Sigmoid colon (tissue), 3 donors: ENCODE data around the gene OGT.

ENCODE experiments used
- CTCF ChIP-seq, 4 experiments: fragments of 450-650 bp in 3 of 4; fragments of 200-600 bp in 1 of 4; IDR thresholded peaks; one replicate each; pipeline ENCODE4 v1.5.1; 2016 to 2019; ENCODE audit warnings: antibody characterized with exemption in 4 of 4, mild to moderate bottlenecking in 3 of 4, moderate library complexity in 2 of 4
- POLR2A ChIP-seq, 2 donors: fragments of 450-650 bp; IDR thresholded peaks; one replicate each; pipeline ENCODE4 v1.6.1; 2016; ENCODE audit warnings: antibody characterized with exemption in 2 of 2, mild to moderate bottlenecking in 2 of 2, moderate library complexity in 2 of 2

GRCh38 chrX:71565474-71566041 lies 32.7 kb downstream of the OGT start:
- TF ChIP-seq POLR2A (IDR thresholded peaks at IDR 0.05) (no peak), CTCF (IDR thresholded peaks at IDR 0.05) (no peak)
